ENCODE measurements around the gene PTEN.

The PTEN gene

GRCh38 chr10:87925570-87925969, 62.1 kb downstream of the PTEN start:
- DNase-seq, result no peak

GRCh38 chr10:87927091-87927490, 63.7 kb downstream of the PTEN start:
- no peak for DNase-seq

- no peak for DNase-seq
These were observed 65.6 kb downstream of the PTEN start for GRCh38 chr10:87928996-87929395.

- DNase-seq, result no peak
These were observed 66.7 kb downstream of the PTEN start for GRCh38 chr10:87930141-87930540.

- no peak for DNase-seq
These were observed 67.8 kb downstream of the PTEN start for GRCh38 chr10:87930934-87931835.

- DNase-seq, result no peak
These were observed 68.4 kb downstream of the PTEN start for GRCh38 chr10:87931836-87932230.

- no peak for DNase-seq
These were observed 72.1 kb downstream of the PTEN start for GRCh38 chr10:87935290-87936141.

- no peak for DNase-seq
These were observed 76.8 kb downstream of the PTEN start for GRCh38 chr10:87940210-87940609.

GRCh38 chr10:87942884-87943527, 79.6 kb downstream of the PTEN start:
- DNase-seq, result no peak

GRCh38 chr10:87945984-87946383, 82.6 kb downstream of the PTEN start:
- no peak for DNase-seq

GRCh38 chr10:87952612-87953011, 89.2 kb downstream of the PTEN start:
- DNase-seq, result no peak

GRCh38 chr10:87956055-87956454, 92.6 kb downstream of the PTEN start:
- no peak for DNase-seq

GRCh38 chr10:87957702-87958101, 94.3 kb downstream of the PTEN start:
- no peak for DNase-seq

- no peak for DNase-seq
These were observed 96.8 kb downstream of the PTEN start for GRCh38 chr10:87960230-87960629.

GRCh38 chr10:87961314-87961713, 97.9 kb downstream of the PTEN start:
- no peak for DNase-seq

GRCh38 chr10:87966459-87966858, 103.0 kb downstream of the PTEN start:
- no peak for DNase-seq

GRCh38 chr10:87973635-87974034, 110.2 kb downstream of the PTEN start:
- no peak for DNase-seq

GRCh38 chr10:87974130-87974529, 110.7 kb downstream of the PTEN start:
- no peak for DNase-seq

- DNase-seq, result no peak
These were observed 111.3 kb downstream of the PTEN start for GRCh38 chr10:87974769-87975168.

GRCh38 chr10:87976101-87976743, 112.8 kb downstream of the PTEN start:
- DNase-seq, result no peak

GRCh38 chr10:87978166-87978565, 114.7 kb downstream of the PTEN start:
- no peak for DNase-seq

- DNase-seq, result no peak
These were observed 116.4 kb downstream of the PTEN start for GRCh38 chr10:87979847-87980246.

GRCh38 chr10:87983716-87984115, 120.3 kb downstream of the PTEN start:
- no peak for DNase-seq
